A204.1 (cell line): Measurements from ENCODE around the gene MYL6.
A peak's percentile ranks its signal among the peaks of the same experiment; 100 is the strongest.
"Not testable (repeated sequence)": the region's sequence is repeated elsewhere in the genome, so short reads cannot be mapped to it uniquely, and the experiment has no call there.

Source experiments
- FAIRE-seq: peaks from 2 replicates; lab custom pipeline; 2012; peaks lifted over from hg19 to GRCh38; lab: Jason Lieb, UNC

MYL6 gene

DNA sequence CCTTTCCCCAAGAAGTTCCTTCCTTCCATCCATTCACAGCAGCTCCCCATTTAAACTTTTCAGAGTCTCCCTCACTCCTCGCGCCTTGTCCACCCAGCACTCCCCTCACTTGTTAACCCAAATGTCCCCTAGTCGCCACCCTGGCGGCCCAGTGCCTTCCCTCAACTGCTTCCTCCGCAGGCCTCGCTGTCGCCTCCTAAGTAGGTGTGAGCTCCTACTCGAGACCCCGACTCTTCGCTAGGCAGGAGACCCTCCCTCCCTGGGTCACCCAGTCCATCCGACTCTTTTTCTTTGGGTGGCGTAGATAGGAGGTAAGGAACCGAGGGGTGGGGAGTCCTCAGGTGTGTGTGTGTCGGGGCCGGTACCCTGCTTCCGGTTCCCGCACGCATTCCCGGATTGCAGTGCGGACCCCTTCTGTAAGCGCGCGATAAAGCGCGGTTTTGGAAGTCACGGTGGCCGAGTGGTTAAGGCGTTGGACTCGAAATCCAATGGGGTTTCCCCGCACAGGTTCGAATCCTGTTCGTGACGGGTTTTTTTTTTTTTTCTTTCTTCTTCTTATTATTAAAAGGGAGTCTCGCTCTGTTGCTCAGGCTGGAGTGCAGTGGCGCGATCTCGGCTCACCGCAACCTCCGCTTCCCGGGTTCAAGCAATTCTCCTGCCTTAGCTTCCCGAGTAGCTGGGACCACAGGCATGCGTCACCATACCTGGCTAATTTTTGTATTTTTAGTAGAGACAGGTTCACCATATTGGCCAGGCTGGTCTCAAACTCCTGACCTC, 31.9 kb downstream of the MYL6 start:
- no peak for FAIRE-seq

DNA sequence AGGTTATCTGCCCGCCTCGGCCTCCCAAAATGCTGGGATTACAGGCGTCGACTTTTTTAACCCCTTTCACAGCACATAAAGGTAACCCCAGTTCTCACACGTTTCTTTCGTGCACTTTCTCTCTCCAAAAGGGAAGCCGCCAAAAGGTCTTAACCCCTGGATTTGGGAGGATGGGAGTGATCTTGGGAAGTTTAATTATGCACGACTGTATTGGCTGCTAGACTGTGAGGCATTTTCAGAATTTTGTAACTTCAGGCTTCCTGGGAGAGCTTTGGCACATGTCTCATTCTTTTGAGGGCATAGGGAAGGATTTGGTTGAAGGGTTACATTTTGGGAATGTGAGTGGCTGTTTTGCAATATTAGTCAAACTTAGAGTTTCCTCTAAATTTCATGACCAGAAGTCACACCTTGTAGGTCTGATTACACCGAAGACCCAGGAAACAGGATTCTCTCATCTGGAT, 32.6 kb downstream of the MYL6 start:
- FAIRE-seq = no peak

DNA sequence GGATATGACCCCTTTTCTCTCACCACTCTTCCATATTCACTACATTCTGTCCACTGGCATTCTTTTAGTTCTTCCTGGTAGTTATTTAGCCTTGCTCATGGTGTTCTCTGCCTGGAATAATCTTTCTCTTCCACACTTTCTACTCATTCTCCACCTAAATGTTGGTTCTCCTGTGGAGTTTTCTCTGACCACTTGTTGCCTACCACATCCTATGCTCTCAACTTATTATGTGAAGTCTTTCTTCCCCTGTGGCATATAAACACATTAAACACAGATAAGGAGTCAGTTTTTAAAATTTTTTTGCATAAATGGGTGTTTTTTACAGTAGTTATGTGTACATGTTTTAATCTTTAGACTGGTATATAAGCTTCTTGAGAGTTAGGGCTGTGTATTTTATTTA, 34.4 kb downstream of the MYL6 start:
- FAIRE-seq = no peak

DNA sequence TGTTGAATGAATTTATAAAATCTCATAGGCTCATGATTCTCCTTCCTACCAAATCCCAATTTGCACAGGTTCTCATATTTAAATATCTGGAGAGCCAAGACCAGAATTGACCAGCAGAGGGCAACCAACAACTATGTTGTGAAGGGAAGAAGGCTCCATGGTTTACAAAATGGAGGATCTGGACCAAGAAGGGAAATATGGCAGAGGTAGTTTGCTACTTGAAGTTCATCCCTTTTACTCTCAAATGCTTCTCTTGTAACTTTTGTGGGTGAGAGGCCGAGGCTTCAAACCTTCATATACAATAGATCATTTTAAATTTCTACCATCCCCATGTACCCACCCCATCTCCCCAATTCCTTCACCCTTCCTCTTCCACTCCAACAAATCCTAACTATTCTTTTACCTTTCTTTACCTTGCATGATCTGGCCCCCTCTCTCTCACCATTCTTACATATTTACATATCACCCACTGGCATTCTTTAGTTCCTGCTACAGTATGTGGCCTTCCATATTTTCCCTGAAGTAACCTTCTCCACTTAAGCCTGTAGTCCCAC, 34.9 kb downstream of the MYL6 start:
- peak; percentile 95 for FAIRE-seq

DNA sequence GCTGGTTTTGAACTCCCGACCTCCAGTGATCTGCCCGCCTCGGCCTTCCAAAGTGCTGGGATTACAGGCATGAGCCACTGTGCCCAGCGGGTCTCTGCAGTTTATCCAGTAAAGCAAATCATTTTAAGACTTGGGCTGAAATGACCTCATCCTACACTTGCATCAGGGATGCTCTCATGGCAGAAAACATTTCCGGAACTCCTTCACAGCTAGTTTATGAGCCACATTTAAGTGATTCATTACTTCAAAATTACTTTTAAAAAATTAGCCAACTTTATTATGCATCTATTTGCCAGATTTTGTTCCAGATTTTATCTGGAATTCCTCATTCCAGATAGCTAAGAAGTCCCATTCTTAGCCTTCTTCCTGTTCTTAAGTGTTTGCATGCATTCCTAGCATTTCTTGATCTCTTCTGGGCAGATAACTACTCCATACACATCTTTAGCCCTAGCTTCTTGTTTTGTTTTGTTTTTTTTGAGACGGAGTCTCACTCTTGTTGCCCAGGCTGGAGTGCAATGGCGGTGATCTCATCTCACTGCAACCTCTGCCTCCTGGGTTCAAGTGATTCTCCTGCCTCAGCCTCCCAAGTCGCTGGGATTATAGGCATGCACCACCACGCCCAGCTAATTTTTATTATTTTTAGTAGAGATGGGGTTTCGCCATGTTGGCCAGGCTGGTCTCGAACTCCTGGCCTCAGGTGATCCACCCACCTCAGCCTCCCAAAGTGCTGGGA, 38.8 kb downstream of the MYL6 start:
- not testable (repeated sequence) for FAIRE-seq

DNA sequence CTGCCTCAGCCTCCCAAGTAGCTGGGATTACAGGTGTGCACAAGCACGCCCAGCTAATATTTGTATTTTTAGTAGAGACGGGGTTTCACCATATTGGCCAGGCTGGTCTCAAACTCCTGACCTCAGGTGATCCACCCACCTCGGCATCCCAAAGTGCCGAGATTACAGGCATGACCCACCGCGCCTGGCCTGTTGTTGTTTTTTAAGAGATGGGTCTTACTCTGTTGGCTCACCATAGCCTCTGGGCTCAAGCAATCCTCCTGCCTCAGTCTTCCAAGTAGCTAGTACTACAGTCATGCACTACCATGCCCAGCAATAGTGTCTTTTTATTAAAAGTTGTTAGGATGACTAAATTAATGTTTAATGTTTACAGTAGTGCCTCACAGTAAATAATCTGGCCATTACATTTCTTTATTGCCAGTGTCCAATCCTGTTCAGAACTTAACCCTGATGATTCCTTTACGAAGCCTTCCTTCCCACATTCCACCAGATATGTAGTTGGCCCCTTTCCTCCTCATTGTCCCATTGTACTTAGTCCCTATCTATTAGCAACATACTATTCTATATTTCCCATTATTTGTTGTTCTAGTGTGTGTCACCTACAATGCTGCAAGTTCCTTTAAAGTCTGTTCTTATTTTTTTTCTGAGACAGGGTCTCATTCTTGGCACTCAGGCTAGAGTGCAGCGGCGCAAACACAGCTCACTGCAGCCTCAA, 39.9 kb downstream of the MYL6 start:
- no peak for FAIRE-seq

DNA sequence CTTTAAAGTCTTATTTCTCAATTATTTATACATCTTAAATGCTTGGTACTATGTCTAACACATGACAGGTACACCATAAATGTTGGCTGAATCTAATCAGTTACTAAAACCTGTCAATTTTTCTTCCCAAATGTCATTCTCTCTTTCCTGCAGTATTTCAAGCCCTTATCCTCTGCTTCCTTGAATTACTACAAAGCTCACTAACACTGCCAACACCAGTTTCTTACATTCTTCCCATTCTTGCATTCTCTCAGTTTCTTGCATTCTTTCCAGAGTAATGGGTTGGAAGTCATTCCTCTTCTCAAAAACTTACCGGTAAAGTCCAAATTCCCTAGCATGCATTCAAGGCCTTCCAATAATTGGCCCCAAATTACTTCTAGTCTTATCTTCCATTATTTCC, 40.7 kb downstream of the MYL6 start:
- no peak for FAIRE-seq

DNA sequence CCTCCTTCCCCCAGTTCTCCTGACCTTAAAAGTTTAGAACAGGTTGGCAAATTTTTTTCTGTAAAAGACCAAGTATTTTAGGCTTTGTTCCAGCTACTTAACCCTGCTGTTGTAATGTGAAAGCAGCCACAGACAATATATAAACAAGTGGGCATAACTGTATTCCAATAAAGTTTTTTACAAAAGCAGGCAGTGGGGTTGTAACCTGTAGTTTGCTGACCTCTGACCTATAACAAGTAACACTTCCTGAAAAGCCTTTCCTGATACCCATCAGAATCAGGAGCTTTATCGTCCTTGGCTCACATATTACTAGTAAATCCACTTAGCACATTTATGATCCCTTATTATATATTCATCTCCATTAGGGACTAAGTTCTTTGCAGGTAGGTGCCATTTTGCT, 44.2 kb downstream of the MYL6 start:
- FAIRE-seq = no peak

DNA sequence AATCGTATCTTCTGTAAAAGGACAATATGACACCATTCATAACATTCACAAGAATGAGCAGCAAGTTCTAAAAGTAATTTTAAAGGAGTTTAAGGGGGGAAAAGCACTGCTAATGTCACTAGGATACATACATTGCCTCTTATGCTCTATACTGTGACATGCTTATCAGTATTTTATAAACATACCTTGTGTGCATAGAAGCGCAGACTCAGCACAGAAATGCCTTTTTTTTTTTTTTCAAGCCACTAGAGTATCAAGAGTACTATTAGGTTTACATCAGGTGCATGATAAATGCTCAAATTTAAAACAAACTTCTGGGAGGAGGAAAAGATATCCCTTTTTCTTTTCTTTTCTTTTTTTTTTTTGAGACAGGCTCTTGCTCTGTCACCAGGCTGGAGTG, 44.7 kb downstream of the MYL6 start:
- FAIRE-seq = no peak

DNA sequence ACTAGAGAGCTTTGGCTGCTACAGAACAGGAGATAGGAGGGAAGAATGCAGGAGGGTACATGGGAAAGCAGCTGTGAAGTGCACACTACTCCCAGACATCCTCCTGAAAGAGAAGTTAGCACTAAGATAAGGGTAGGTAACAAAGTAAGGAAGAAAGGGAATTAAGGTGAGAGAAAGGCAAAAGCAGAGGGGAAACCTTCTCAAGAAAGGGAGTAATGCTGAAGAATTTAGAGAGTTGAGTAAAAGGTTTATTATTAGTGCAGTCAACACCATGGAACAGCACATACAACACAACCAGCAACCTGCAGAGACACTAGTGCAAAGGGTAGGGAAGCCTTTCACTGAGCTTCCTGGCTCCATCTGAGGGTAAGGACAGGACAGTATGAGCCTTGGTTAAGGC, 46.1 kb downstream of the MYL6 start:
- no peak for FAIRE-seq

DNA sequence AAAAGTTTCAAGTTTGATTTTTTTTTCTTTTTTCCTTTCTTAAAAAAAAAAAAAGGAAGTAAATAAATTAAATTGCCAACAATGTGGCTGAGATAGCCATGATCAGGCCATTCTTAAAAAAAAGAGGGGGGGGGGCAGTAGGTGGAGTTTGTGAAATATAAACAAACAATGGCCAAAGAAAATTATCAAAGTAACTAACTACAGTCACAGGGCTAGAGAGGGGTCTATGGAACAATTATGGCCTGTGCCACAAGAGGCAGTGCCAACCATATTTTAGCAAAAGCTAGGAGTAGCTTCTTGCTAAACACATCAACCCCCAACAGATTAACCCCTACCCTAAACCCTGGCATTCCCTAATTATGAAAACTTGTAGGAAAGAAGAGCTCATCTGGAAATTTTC, 47.3 kb downstream of the MYL6 start:
- FAIRE-seq = no peak

DNA sequence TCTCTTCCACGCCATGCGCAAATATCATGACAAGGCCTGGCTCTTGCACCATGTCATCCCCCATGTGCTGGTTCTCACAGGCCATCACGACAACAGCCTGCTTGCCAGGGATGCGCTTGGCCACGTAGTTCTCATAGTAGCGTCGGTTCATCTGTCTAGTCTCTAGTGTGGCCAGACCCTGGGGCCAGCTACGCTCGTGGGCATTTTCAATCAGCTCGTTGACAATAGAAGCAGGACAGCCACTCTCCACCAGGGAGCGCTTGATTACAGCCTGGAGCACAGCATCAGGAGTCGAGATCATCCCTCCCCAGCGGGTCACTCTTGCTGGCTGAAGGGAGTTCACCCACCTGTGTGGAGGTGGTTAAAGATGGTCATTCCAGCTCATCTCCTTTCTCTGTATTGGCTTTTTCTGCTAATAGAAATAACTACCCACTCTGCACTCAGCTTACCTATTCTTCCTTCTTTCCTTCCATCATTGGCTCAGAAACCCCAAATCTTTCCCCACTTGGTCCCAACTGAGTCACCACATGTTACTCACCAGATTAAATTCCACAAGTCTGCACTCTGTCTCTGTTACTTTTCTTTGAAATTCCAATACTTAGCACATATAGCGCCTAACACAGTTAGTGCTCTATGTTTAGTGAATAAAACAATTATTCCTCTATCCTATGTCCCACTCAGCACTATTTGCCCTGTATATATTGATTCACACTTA, 48.5 kb downstream of the MYL6 start:
- FAIRE-seq = no peak

DNA sequence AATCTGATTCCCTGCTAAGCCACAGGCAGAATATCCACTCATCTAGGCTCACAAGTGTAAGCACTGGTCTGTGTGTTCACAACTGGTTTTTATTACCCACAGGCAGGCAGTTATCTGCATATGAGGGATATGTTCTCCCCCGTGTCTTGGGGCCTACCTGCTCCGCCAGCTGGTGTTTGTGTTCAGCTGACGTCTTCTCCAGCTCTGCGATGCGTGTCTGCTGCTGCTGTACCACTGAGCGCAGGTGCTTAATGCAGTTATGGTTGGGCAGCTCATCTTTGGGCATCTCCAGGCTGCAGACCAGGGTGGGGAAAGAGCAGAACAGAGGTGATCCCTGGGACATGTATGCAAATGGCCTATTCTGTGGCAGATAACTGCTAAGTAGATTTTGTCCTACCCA, 49.8 kb downstream of the MYL6 start:
- FAIRE-seq = no peak
